ENCODE measurements around the gene FNDC3A. TPM values are rescaled to one million over a fixed set of nuclear protein-coding genes. Genes with fewer than 3 reads are reported as not detected.

The FNDC3A gene
- total and polyA plus RNA-seq, 4 donors = 17.6 to 87.6 (median 34.5) TPM

GRCh38 chr13:48983331-48983730 is 7.6 kb downstream of the FNDC3A start:
- Histone ChIP-seq H3K36me3 (ENCODE audit: control insufficient read depth in 4 of 4, insufficient read depth in 4 of 4, low read length in 4 of 4) (no peaks in the 10 kb centered on the region), H3K27me3 (ENCODE audit: control insufficient read depth in 3 of 3, insufficient read depth in 3 of 3, low read length in 2 of 3) (no peaks in the 10 kb centered on the region), H3K9me3 (ENCODE audit: control insufficient read depth in 4 of 4, insufficient read depth in 3 of 4, low read length in 3 of 4) (no peaks in the 10 kb centered on the region), H3K27ac (ENCODE audit: low read depth in 1 of 2, low read length in 1 of 2) (no peak overlapping the region), H3K4me3 (no peak overlapping the region), H3K4me1 (ENCODE audit: control insufficient read depth in 5 of 5, insufficient read depth in 5 of 5, low read length in 5 of 5) (peaks cover 0 to 11% (median 0%) of the 10 kb centered on the region in 5 donors), H3K9ac (ENCODE audit: insufficient read depth in 1 of 2, low read length in 2 of 2) (no peak overlapping the region)
- DNase-seq = no peak
- TF ChIP-seq, protein P1, sequence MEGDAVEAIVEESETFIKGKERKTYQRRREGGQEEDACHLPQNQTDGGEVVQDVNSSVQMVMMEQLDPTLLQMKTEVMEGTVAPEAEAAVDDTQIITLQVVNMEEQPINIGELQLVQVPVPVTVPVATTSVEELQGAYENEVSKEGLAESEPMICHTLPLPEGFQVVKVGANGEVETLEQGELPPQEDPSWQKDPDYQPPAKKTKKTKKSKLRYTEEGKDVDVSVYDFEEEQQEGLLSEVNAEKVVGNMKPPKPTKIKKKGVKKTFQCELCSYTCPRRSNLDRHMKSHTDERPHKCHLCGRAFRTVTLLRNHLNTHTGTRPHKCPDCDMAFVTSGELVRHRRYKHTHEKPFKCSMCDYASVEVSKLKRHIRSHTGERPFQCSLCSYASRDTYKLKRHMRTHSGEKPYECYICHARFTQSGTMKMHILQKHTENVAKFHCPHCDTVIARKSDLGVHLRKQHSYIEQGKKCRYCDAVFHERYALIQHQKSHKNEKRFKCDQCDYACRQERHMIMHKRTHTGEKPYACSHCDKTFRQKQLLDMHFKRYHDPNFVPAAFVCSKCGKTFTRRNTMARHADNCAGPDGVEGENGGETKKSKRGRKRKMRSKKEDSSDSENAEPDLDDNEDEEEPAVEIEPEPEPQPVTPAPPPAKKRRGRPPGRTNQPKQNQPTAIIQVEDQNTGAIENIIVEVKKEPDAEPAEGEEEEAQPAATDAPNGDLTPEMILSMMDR (IDR thresholded peaks at IDR 0.05; ENCODE audit: control extremely low read depth, extremely low read depth) = no peak
- ATAC-seq (ENCODE audit: insufficient read depth, low FRiP score) = no peak
- WGBS, 2 donors = 79 to 84% methylated on average over 1 of the region's 1 CpG

DNA sequence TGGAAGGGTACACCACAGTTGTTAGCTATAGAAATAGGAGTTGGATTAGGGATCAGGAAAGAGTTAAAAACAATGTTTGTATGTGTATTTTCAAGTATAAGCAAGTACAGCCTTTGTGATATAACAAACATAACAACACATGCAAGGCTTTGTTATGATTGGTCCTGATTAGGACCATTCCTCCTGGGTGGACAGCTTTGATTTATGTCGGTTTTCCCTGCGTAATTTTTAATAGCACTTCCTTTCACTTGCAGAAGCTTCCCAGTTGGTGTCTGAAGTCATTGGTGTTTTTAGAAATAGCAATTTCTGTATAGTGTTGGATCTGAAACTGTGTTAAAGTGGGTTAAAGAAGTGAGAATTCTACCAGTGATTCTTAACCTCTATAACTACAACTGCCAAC is 10.0 kb downstream of the FNDC3A start:
- H3K27ac ChIP-seq (ENCODE audit: low read depth in 1 of 2, low read length in 1 of 2) = no peak overlapping the region
- no peak overlapping the region for H3K9ac ChIP-seq (ENCODE audit: insufficient read depth in 1 of 2, low read length in 2 of 2)
- DNase-seq (peak in 2 of 3 donors; percentile 22 to 44), ATAC-seq (ENCODE audit: insufficient read depth, low FRiP score) (no peak)
- H3K9me3 ChIP-seq (ENCODE audit: control insufficient read depth in 4 of 4, insufficient read depth in 3 of 4, low read length in 3 of 4) = peaks cover 0 to 3% (median under 1%) of the 10 kb centered on the region in 4 donors
- 68% methylated on average over 2 of the region's 2 CpGs for WGBS, 2 donors
- H3K4me1 ChIP-seq (ENCODE audit: control insufficient read depth in 5 of 5, insufficient read depth in 5 of 5, low read length in 5 of 5) = peaks cover 0 to 18% (median 0%) of the 10 kb centered on the region in 5 donors
- TF ChIP-seq, protein P1 (IDR thresholded peaks at IDR 0.05; ENCODE audit: control extremely low read depth, extremely low read depth) = no peak
- H3K4me3 ChIP-seq = no peak overlapping the region
- no peaks in the 10 kb centered on the region for H3K27me3 ChIP-seq (ENCODE audit: control insufficient read depth in 3 of 3, insufficient read depth in 3 of 3, low read length in 2 of 3)
- H3K36me3 ChIP-seq (ENCODE audit: control insufficient read depth in 4 of 4, insufficient read depth in 4 of 4, low read length in 4 of 4) = no peaks in the 10 kb centered on the region

GRCh38 chr13:48990900-48991299 is 15.2 kb downstream of the FNDC3A start:
- no peak overlapping the region for H3K9ac ChIP-seq (ENCODE audit: insufficient read depth in 1 of 2, low read length in 2 of 2)
- H3K4me1 ChIP-seq (ENCODE audit: control insufficient read depth in 5 of 5, insufficient read depth in 5 of 5, low read length in 5 of 5) = peaks cover 0 to 9% (median 0%) of the 10 kb centered on the region in 5 donors
- WGBS, 2 donors = 96 to 100% methylated on average over 1 of the region's 1 CpG
- DNase-seq (no peak), ATAC-seq (ENCODE audit: insufficient read depth, low FRiP score) (no peak)
- peaks cover 0 to 8% (median under 1%) of the 10 kb centered on the region in 4 donors for H3K9me3 ChIP-seq (ENCODE audit: control insufficient read depth in 4 of 4, insufficient read depth in 3 of 4, low read length in 3 of 4)
- no peak overlapping the region for H3K27ac ChIP-seq (ENCODE audit: low read depth in 1 of 2, low read length in 1 of 2)
- H3K36me3 ChIP-seq (ENCODE audit: control insufficient read depth in 4 of 4, insufficient read depth in 4 of 4, low read length in 4 of 4) = no peaks in the 10 kb centered on the region
- H3K27me3 ChIP-seq (ENCODE audit: control insufficient read depth in 3 of 3, insufficient read depth in 3 of 3, low read length in 2 of 3) = no peaks in the 10 kb centered on the region
- TF ChIP-seq, protein P1 (IDR thresholded peaks at IDR 0.05; ENCODE audit: control extremely low read depth, extremely low read depth) = no peak
- no peak overlapping the region for H3K4me3 ChIP-seq

- no peak for ATAC-seq (ENCODE audit: insufficient read depth, low FRiP score)
These were observed 17.4 kb downstream of the FNDC3A start for GRCh38 chr13:48993150-48993549.

More at GRCh38 chr13:48993150-48993549, 17.4 kb downstream of the FNDC3A start:
- H3K9ac ChIP-seq (ENCODE audit: insufficient read depth in 1 of 2, low read length in 2 of 2) = no peak overlapping the region
- H3K36me3 ChIP-seq (ENCODE audit: control insufficient read depth in 4 of 4, insufficient read depth in 4 of 4, low read length in 4 of 4) = peaks cover 0 to 1% (median 0%) of the 10 kb centered on the region in 4 donors
- no peak for DNase-seq
- H3K27me3 ChIP-seq (ENCODE audit: control insufficient read depth in 3 of 3, insufficient read depth in 3 of 3, low read length in 2 of 3) = no peaks in the 10 kb centered on the region
- H3K4me3 ChIP-seq = no peak overlapping the region
- H3K4me1 ChIP-seq (ENCODE audit: control insufficient read depth in 5 of 5, insufficient read depth in 5 of 5, low read length in 5 of 5) = peaks cover 0 to 9% (median 0%) of the 10 kb centered on the region in 5 donors
- TF ChIP-seq, protein P1 (IDR thresholded peaks at IDR 0.05; ENCODE audit: control extremely low read depth, extremely low read depth) = no peak
- no peak overlapping the region for H3K27ac ChIP-seq (ENCODE audit: low read depth in 1 of 2, low read length in 1 of 2)
- peaks cover 0 to 8% (median under 1%) of the 10 kb centered on the region in 4 donors for H3K9me3 ChIP-seq (ENCODE audit: control insufficient read depth in 4 of 4, insufficient read depth in 3 of 4, low read length in 3 of 4)

Data from lung (tissue), 12 donors.